Activated CD4-positive, CD25-positive, alpha-beta regulatory T cell treated with anti-CD3 and anti-CD28 coated beads, Interleukin-2, amount 50 U/mL, for 16 hours (primary cell): ENCODE results near the gene ADCY7.

ENCODE experiments used
- DNase-seq: peaks from one replicate; pipeline ENCODE4 v3.0.0-alpha.2; 2020; ENCODE audit warnings: low read depth, low spot score

The ADCY7 gene

GRCh38 chr16:50267651-50268050 is 1.3 kb downstream of the ADCY7 start:
- DNase-seq = no peak

DNA sequence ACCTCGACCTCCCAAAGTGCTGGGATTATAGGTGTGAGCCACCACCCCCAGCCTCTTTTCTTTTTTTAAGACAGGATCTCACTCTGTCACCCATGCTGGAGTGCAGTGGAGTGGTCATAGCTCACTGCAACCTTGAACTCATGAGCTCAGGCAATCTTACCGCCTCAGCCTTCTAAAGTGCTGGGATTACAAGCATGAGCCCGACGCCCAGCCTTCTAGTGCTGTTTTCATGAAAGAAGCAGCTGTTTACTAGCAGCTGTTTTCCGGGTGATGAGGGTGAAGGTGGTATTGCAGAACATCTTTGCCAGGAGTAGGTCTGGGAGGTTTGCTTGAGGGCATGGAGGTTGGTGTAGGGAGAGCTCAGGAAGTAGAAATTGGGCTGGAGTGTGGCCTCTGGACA is 2.0 kb downstream of the ADCY7 start:
- DNase-seq = no peak

- no peak for DNase-seq
Observed at GRCh38 chr16:50269061-50269705, 2.8 kb downstream of the ADCY7 start.

GRCh38 chr16:50269769-50270509 is 3.6 kb downstream of the ADCY7 start:
- DNase-seq = no peak

DNA sequence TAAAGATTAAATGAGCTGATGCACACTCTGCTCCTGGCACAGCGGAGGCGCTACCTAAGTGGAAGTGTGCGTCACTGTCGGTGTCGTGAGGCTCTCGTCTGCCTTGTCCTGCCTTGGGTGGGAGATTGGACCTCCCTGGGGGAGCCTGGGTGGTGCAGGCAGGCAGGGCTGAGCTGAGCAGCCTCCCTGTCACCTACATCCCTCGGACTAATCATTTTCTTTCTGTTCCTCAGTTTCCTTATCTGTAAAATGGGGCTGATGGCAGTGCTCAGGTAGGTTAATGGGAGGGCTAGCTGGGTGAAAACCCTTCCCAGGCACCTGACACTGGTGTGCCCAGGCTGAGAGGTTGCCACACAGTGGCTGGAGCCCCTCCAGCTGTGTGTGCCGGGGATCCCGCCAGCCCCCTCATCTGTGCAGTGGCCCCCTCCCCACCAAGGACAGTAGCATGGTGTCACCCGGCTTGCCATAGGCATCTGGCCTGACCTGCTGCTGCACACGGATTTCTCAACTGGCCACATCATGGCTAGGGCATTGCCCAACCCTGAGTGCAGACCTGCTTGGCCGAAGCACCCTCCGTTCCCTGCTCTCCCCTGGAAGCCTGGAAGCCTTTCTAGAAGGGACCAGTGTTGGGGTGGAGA is 4.3 kb downstream of the ADCY7 start:
- DNase-seq = no peak

- DNase-seq = no peak
Observed at GRCh38 chr16:50271148-50272041, 5.0 kb downstream of the ADCY7 start.

- no peak for DNase-seq
Observed at GRCh38 chr16:50272111-50272571, 5.8 kb downstream of the ADCY7 start.

DNA sequence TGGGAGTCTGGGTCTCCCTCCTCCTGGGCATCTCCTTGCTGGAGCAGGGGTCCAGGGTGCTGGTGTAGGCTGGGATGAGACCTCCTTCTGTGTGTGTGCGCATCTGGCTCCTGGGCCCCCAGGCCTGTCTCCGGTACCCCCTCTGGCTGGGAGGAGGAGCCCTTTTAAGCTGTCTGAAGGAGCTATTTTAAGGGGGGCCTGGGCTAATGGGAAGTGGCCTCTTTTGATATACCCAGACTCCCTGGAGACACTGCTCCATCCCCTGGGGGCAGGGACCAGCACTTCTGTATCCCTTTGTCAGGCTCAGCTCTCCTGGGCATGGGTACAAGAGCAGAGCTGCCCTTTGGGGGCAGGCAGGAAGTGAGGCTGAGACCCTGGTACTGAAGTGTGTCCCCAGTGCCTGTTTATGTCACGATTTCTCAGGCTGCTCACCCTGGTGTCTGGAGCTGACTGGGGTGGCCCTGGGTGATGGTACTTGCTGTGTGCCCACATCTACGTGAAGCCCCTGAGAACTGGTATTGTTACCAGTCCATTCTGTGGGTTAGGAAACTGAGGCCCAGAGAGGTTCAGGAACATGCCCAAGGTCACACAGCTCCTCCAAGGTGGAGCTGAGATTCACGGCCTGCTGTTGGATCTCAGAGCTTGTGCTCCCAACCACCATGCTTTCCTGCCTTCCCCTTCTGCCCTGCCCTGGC is 6.5 kb downstream of the ADCY7 start:
- DNase-seq = no peak

DNA sequence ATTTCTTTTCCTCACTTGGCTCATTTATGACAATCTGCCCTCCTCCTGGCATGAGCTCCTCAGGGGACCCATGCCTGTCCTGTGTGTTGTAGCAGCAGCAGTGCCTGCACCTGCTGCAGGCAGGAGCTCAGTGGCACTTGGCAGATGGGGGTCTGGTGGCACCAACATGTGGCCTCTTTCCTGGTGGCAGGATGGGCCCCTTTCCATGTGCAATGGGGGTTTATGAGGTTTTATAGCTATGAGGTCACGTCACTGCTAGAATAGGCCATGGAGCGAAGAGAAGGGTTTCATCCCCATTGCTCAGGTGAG is 7.0 kb downstream of the ADCY7 start:
- DNase-seq = no peak

DNA sequence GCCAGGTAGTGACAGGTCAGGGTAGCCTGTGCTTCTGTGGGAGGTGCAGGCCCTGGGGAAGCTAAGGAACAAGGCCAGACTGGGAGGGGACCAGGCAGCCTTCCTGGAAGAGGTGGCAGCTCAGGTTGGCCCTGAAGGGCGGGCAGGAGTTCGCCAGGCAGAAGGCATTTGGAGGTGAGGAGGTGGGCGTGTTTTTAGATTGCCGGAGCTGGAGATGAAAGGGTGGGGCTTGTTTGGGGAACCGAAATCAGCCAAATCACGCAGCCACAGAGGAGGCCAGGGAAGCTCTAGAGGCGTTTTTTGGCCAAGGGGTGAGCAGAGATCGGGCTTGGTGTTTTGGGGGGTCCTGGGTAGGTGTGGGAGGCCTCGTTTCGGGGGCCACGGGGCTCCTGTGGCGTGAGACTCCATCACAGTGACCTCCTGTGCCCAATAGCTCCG is 7.6 kb downstream of the ADCY7 start:
- no peak for DNase-seq

DNA sequence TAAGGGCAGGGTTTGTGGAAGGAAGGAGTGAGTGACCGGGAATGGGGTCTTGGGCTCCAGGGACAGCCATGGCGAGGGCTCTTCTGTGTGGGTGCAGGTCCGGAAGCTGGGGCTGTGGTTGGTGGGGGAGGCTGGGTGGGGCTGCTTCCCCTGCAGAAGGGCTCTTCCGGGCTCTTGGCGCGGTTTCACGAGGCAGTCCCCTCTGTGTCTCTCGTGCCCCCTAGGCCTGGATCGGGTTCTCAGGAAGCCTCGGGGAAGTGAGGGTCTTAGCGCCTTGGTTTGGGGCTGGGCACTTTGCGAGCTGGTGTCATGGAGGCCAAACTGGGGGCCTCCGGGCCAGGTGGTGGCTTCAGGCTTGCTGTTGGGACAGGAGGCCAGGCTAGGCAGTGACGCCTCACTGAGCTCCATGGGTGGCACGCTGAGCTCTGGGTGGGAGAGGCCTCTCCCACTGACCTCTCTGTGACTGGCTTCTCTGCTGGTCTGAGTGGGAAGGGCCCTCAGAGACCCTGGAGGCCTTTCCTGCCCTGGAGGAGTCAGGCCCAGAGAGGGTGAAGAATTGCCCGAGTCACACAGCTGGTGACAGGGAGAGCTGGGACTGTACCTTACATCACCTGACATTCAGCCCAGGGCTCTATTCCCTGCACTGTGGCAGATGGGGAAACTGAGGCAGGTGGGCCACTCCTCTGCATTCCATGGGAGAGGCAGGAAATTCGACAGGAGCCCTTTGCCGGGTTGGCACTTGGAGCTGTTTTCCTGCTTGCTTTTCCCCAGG is 8.2 kb downstream of the ADCY7 start:
- DNase-seq = no peak

- DNase-seq = no peak
Observed at GRCh38 chr16:50275098-50275415, 8.7 kb downstream of the ADCY7 start.

- DNase-seq = no peak
Observed at GRCh38 chr16:50275428-50276325, 9.3 kb downstream of the ADCY7 start.

- DNase-seq = no peak
Observed at GRCh38 chr16:50276326-50276640, 9.9 kb downstream of the ADCY7 start.

DNA sequence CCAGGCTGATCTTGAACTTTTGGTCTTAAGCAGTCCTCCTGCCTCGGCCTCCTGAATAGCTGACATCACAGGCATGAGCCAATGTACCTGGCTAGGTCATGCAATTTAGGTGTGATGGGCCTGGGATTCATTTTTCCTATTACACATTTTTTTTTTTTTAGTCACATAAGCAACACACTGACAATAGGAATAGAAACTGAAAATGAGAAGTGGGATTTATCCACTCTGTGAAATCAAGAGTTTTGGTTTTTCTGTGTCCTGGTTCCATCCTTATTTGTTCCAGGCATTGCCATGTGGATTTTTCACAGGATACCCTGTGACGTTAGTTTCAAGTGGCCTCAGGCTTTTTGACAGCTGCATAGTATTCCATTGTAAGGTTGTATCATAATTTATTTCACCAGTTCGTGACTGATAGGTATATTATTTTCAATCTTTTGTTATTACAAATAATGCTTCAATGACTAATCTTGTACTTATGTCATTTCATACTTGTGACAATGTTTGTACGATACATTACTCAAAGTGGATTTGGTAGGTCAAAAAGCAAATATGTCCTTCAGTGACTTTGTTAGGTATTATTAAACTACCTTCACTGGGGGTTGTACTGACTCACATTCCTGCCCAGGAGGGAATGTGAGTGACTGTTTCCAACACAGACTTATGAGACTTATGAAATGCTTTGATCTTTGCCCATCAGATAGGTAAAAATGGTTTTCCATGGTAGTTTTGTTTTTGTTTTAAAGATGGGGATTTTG is 10.6 kb downstream of the ADCY7 start:
- DNase-seq = no peak

DNA sequence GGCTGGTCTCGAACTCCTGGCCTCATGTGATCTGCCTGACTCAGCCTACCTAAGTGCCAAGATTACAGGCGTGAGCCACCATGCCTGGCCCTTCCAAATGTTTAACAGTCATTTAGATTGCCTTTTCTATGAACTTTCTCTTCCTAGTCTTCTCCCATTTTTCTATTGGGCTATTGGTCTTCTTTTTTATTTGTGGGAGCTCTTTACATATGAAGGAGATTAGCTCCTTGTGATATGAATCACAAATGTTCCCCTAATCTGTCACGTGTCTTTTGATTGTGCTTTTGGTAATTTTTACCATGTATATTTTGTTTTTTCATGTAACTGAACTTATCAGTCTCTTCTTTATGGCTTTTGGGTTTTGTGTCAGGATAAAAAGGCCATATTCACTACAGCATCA is 11.9 kb downstream of the ADCY7 start:
- DNase-seq = no peak

DNA sequence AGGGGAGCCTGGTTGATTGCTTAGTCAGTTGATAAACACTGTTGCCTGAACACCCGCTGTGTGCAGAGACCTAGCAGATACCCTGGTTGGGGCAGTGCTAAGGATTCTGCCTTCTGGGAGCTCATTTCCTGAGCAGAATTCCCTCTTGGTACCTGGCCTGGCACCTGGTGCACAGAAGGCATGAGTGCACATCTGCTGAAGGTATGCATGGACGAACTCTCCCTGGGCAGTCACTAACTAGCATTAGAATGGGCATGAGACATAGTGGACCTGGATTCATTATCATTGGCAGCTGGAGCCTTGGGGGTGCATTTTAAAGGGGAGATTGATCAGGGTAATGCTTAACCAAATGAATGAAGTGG is 13.1 kb downstream of the ADCY7 start:
- DNase-seq = no peak

- DNase-seq = no peak
Observed at GRCh38 chr16:50280932-50281331, 14.6 kb downstream of the ADCY7 start.

DNA sequence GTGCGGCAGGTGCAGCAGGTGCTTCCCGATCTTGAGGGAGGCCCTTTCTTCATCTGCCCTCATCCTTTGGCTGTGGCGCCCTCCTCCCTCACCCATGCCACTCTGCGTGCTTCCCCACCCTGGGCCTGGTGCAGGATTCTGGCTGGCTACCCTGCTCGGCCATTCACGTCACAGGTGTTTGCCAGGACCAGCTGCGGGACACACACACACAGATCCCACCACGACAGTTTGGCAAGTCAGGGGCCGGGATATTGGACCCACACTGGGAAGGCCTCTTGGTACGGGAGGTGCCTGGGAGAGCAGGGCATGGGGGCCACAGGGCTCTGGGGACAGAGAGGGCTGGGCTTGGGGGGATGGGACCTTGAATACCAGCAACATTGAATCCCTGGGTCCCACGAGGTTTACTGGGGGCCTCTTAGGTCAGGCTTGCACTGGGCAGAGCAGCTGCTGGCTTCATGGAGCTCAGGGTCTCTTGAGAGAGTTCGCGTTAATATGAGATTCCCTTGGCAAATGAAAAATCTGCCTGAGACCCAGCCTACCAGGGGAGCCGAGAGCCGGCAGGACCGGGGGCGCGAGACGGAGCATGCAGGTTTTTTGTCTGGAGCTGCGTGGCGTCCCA is 15.1 kb downstream of the ADCY7 start:
- no peak for DNase-seq
